H9 (cell line): Measurements from ENCODE around the gene EDRF1. TPM values are rescaled to one million over a fixed set of nuclear protein-coding genes. Genes with fewer than 3 reads are reported as not detected.

Experiments used
- DNase-seq: peaks from one replicate; pipeline ENCODE4 v3.0.0-alpha.2; 2017
- H2AFZ ChIP-seq: one replicate; pipeline ENCODE4 v1.6.1; 2013; ENCODE audit warnings: mild to moderate bottlenecking, low read length, control low read depth, moderate library complexity
- H2AK5ac ChIP-seq: 2 replicates; pipeline ENCODE4 v1.6.1; 2013; ENCODE audit warnings: low read length, control low read depth, mixed read lengths; ENCODE audit not compliant: insufficient read length
- H2BK120ac ChIP-seq: one replicate; pipeline ENCODE4 v1.6.1; 2013; ENCODE audit warnings: low read depth, mild to moderate bottlenecking, low read length, control low read depth, inconsistent platforms; ENCODE audit not compliant: poor library complexity, severe bottlenecking
- H2BK12ac ChIP-seq: 2 replicates; pipeline ENCODE4 v1.6.1; 2013; ENCODE audit warnings: low read length, control low read depth, mixed read lengths, low read depth; ENCODE audit not compliant: insufficient read length
- H2BK15ac ChIP-seq: 2 replicates; pipeline ENCODE4 v1.6.1; 2013; ENCODE audit warnings: low read depth, low read length, control low read depth
- H2BK20ac ChIP-seq: one replicate; pipeline ENCODE4 v1.6.1; 2013; ENCODE audit warnings: low read depth, mild to moderate bottlenecking, low read length, control low read depth, inconsistent platforms; ENCODE audit not compliant: poor library complexity, severe bottlenecking
- H2BK5ac ChIP-seq: 2 replicates; pipeline ENCODE4 v1.6.1; 2013; ENCODE audit warnings: low read length, control low read depth, mixed read lengths; ENCODE audit not compliant: insufficient read length
- H3K14ac ChIP-seq: 2 replicates; pipeline ENCODE4 v1.6.1; 2013; ENCODE audit warnings: low read length, control low read depth; ENCODE audit not compliant: insufficient read depth
- H3K18ac ChIP-seq: 2 replicates; pipeline ENCODE4 v1.6.1; 2013; ENCODE audit warnings: low read depth, mild to moderate bottlenecking, mixed read lengths, low read length, control low read depth; ENCODE audit not compliant: insufficient read length
- H3K23ac ChIP-seq: 2 replicates; pipeline ENCODE4 v1.6.1; 2013; ENCODE audit warnings: low read length, control low read depth, mixed read lengths, low read depth; ENCODE audit not compliant: insufficient read length
- H3K23me2 ChIP-seq: 2 replicates; pipeline ENCODE4 v1.6.1; 2013; ENCODE audit warnings: low read depth, mild to moderate bottlenecking, mixed read lengths, low read length, control low read depth; ENCODE audit not compliant: insufficient read length, poor library complexity, severe bottlenecking
- H3K27ac ChIP-seq: 2 replicates; pipeline ENCODE4 v1.5.1; 2013; ENCODE audit warnings: low read length, control low read depth, mixed read lengths, low read depth; ENCODE audit not compliant: insufficient read length
- H3K27me3 ChIP-seq: 2 replicates; pipeline ENCODE4 v1.6.1; 2013; ENCODE audit warnings: low read length, control low read depth, inconsistent platforms; ENCODE audit not compliant: insufficient read depth
- H3K4ac ChIP-seq: 2 replicates; pipeline ENCODE4 v1.6.1; 2013; ENCODE audit warnings: low read depth, mild to moderate bottlenecking, control low read depth, inconsistent platforms, low read length, moderate library complexity
- H3K4me1 ChIP-seq: 2 replicates; pipeline ENCODE4 v1.6.1; 2013; ENCODE audit warnings: low read length, control low read depth, inconsistent platforms; ENCODE audit not compliant: insufficient read depth
- H3K4me2 ChIP-seq: 2 replicates; pipeline ENCODE4 v1.6.1; 2013; ENCODE audit warnings: low read length, control low read depth, mixed read lengths; ENCODE audit not compliant: insufficient read length, insufficient read depth
- H3K56ac ChIP-seq: 2 replicates; pipeline ENCODE4 v1.6.1; 2013; ENCODE audit warnings: low read depth, mild to moderate bottlenecking, mixed read lengths, low read length, control low read depth; ENCODE audit not compliant: insufficient read length
- H3K79me1 ChIP-seq: 2 replicates; pipeline ENCODE4 v1.6.1; 2013; ENCODE audit warnings: low read depth, mild to moderate bottlenecking, moderate library complexity, low read length, control low read depth, inconsistent platforms; ENCODE audit not compliant: insufficient read depth, poor library complexity, severe bottlenecking
- H3K79me2 ChIP-seq: 2 replicates; pipeline ENCODE4 v1.6.1; 2013; ENCODE audit warnings: low read length, control low read depth, inconsistent platforms; ENCODE audit not compliant: insufficient read depth
- H3K9ac ChIP-seq: 2 replicates; pipeline ENCODE4 v1.6.1; 2013; ENCODE audit warnings: low read length, control low read depth, mixed read lengths; ENCODE audit not compliant: insufficient read length; ENCODE audit errors: extremely low read depth
- H3K9me3 ChIP-seq: one replicate; pipeline ENCODE4 v1.6.1; 2013; ENCODE audit warnings: low read depth, low read length, inconsistent platforms; ENCODE audit not compliant: control insufficient read depth
- H3T11ph ChIP-seq: one replicate; pipeline ENCODE4 v1.6.1; 2013; ENCODE audit warnings: mild to moderate bottlenecking, low read length, control low read depth, inconsistent platforms
- H4K20me1 ChIP-seq: one replicate; pipeline ENCODE4 v1.6.1; 2013; ENCODE audit not compliant: control insufficient read depth, insufficient read length, insufficient read depth
- H4K5ac ChIP-seq: 2 replicates; pipeline ENCODE4 v1.6.1; 2013; ENCODE audit warnings: low read depth, mild to moderate bottlenecking, mixed read lengths, low read length, control low read depth; ENCODE audit not compliant: insufficient read length
- H4K8ac ChIP-seq: replicated peaks from 2 replicates; pipeline ENCODE4 v1.6.1; 2013; ENCODE audit warnings: low read length, control low read depth, mixed read lengths, low read depth; ENCODE audit not compliant: insufficient read length
- H4K91ac ChIP-seq: 2 replicates; pipeline ENCODE4 v1.6.1; 2013; ENCODE audit warnings: low read depth, mild to moderate bottlenecking, moderate library complexity, mixed read lengths, low read length, control low read depth; ENCODE audit not compliant: insufficient read length
- H3K27ac Mint-ChIP-seq, 3 experiments: 2 replicates in 2 of 3; 3 replicates in 1 of 3; pipeline ENCODE4 v1.8.0; 2020 to 2021; ENCODE audit warnings: mixed read lengths in 3 of 3, mild to moderate bottlenecking in 1 of 3, moderate library complexity in 1 of 3
- H3K27me3 Mint-ChIP-seq: 2 replicates; pipeline ENCODE4 v1.8.0; 2021; ENCODE audit warnings: low read depth, mild to moderate bottlenecking, moderate library complexity, mixed read lengths
- H3K36me3 Mint-ChIP-seq, 3 experiments: 2 replicates in 2 of 3; 3 replicates in 1 of 3; pipeline ENCODE4 v1.8.0; 2020 to 2021; ENCODE audit warnings: low read depth in 3 of 3, mixed read lengths in 3 of 3; ENCODE audit not compliant: insufficient read depth in 1 of 3
- H3K4me1 Mint-ChIP-seq, 2 experiments: 2 replicates each; pipeline ENCODE4 v1.8.0; 2020; ENCODE audit warnings: mixed read lengths in 2 of 2
- H3K4me3 Mint-ChIP-seq, 2 experiments: 2 replicates in 1 of 2; 3 replicates in 1 of 2; pipeline ENCODE4 v1.8.0; 2020 to 2021; ENCODE audit warnings: mild to moderate bottlenecking in 2 of 2, mixed read lengths in 2 of 2, moderate library complexity in 1 of 2
- H3K9me3 Mint-ChIP-seq, 2 experiments: 2 replicates in 1 of 2; 3 replicates in 1 of 2; pipeline ENCODE4 v1.8.0; 2020; ENCODE audit warnings: mild to moderate bottlenecking in 2 of 2, mixed read lengths in 2 of 2, moderate library complexity in 1 of 2
- CTCF ChIP-seq: fragments of 200-600 bp; sonication (generic); conservative IDR thresholded peaks from 3 replicates; pipeline ENCODE4 v1.8.0; 2021; ENCODE audit warnings: antibody characterized with exemption, mild to moderate bottlenecking
- WGBS: extraction: QIAGEN DNeasy Blood & Tissue Kit; methylation state at CpG from one replicate; pipeline ENCODE4 v1.1.7; 2013; ENCODE audit warnings: missing lambda C conversion rate, low lambda C conversion rate, mixed read lengths; ENCODE audit not compliant: insufficient read length; ENCODE audit errors: extremely low coverage; 5-methylcytosine and 5-hydroxymethylcytosine counted together
- total RNA-seq: library from RNA; stranded (reverse); gene quantifications from 2 replicates; pipeline ENCODE4 v1.2.1, GENCODE V29; 2021

EDRF1 gene
- total RNA-seq, 1 experiment from 2014 or later = 51.0 TPM

GRCh38 chr10:125768219-125768855 is 48.8 kb downstream of the EDRF1 start:
- H2BK20ac ChIP-seq = no peak overlapping the region
- H3K56ac ChIP-seq = no peak overlapping the region
- no CpG with 5 or more reads among the region's 4 CpGs for WGBS

More at GRCh38 chr10:125768219-125768855, 48.8 kb downstream of the EDRF1 start:
- peaks cover 0 to under 1% of the 10 kb centered on the region in 2 experiments; a peak in 1 of 4 replicates for H3K4me1 Mint-ChIP-seq
- no peak overlapping the region for H2AFZ ChIP-seq
- no peak overlapping the region for H2BK5ac ChIP-seq
- H3K27ac ChIP-seq = no peak overlapping the region
- H3K23me2 ChIP-seq = no peaks in the 10 kb centered on the region
- no peak overlapping the region for H4K5ac ChIP-seq
- H3T11ph ChIP-seq = no peak overlapping the region
- TF ChIP-seq CTCF = no peak
- no peak overlapping the region for H2AK5ac ChIP-seq
- no peaks in the 10 kb centered on the region; a peak in 1 of 5 replicates for H3K9me3 Mint-ChIP-seq
- H4K20me1 ChIP-seq = no peaks in the 10 kb centered on the region
- H3K27ac Mint-ChIP-seq = peak overlapping the region in 2 of 3 experiments; percentile 26 to 40; a peak in 2 of 7 replicates
- no peak overlapping the region for H3K4me2 ChIP-seq
- H3K9ac ChIP-seq = no peak overlapping the region
- no peak overlapping the region for H2BK120ac ChIP-seq
- H3K79me2 ChIP-seq = no peaks in the 10 kb centered on the region
- no peaks in the 10 kb centered on the region for H3K27me3 ChIP-seq
- H3K9me3 ChIP-seq = no peaks in the 10 kb centered on the region
- H4K91ac ChIP-seq = no peak overlapping the region
- no peak overlapping the region for H2BK15ac ChIP-seq
- no peak overlapping the region for H3K23ac ChIP-seq
- H3K18ac ChIP-seq = no peak overlapping the region
- no peak overlapping the region for H3K14ac ChIP-seq
- no peaks in the 10 kb centered on the region for H3K79me1 ChIP-seq
- H3K4ac ChIP-seq = no peak overlapping the region
- no peak overlapping the region for H4K8ac ChIP-seq
- H3K4me3 Mint-ChIP-seq = no peak overlapping the region
- H3K27me3 Mint-ChIP-seq = no peaks in the 10 kb centered on the region
- peaks cover 15 to 34% (median 20%) of the 10 kb centered on the region in 3 experiments; a peak in 6 of 7 replicates for H3K36me3 Mint-ChIP-seq
- DNase-seq = no peak
- H3K4me1 ChIP-seq = no peaks in the 10 kb centered on the region
- H2BK12ac ChIP-seq = no peak overlapping the region
